Loucy (cell line): ENCODE results near the gene NRG2.

ENCODE experiments used
- EZH2phosphoT487 ChIP-seq: fragments of 200-600 bp; IDR thresholded peaks from 2 replicates; pipeline ENCODE4 v1.6.1; 2018; ENCODE audit warnings: antibody characterized with exemption, mild to moderate bottlenecking, moderate library complexity, borderline replicate concordance
- TF ChIP-seq, protein P1 (sequence below): fragments of 200-600 bp; sonication (generic); conservative IDR thresholded peaks from 2 replicates; pipeline ENCODE4 v1.5.1; 2014; ENCODE audit warnings: mild to moderate bottlenecking, antibody characterized with exemption, low read length

DNA sequence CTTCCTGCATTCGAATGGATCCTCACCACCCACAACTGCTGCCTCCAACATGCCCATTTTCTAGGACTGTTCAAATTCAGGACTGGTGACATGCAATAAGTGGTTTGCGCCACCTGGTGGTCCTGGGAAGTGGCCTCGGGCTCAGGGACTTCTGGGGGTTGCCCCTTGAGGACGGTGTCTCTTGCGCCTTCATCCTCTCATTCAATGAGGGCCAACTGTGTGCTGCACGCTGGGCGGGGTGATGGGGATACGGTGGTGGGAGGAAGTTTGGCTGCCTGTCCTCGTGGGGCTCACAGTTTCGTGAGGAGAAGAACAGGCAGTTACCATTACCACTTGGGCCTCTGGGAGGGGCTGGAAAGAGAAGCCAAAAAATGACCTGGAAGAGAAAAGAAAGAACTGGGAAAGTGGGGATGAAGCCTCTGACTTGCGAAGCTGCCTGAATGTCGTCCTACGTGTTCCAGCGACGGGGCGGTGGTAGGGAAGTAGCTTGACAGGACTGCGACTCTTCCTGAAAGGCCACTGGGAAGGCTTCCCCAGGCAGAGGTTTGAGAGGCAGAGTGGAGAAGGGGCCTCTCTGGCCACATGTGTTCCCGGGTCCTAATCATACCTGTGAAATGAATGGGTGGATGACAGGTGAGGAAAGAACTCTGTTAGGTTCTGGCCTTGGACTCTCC, 198.5 kb downstream of the NRG2 start:
- TF ChIP-seq, protein P1, sequence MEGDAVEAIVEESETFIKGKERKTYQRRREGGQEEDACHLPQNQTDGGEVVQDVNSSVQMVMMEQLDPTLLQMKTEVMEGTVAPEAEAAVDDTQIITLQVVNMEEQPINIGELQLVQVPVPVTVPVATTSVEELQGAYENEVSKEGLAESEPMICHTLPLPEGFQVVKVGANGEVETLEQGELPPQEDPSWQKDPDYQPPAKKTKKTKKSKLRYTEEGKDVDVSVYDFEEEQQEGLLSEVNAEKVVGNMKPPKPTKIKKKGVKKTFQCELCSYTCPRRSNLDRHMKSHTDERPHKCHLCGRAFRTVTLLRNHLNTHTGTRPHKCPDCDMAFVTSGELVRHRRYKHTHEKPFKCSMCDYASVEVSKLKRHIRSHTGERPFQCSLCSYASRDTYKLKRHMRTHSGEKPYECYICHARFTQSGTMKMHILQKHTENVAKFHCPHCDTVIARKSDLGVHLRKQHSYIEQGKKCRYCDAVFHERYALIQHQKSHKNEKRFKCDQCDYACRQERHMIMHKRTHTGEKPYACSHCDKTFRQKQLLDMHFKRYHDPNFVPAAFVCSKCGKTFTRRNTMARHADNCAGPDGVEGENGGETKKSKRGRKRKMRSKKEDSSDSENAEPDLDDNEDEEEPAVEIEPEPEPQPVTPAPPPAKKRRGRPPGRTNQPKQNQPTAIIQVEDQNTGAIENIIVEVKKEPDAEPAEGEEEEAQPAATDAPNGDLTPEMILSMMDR: peak; percentile 89
- no peak for TF ChIP-seq EZH2phosphoT487
